Measurements from ENCODE around the gene E2F4.

DNA sequence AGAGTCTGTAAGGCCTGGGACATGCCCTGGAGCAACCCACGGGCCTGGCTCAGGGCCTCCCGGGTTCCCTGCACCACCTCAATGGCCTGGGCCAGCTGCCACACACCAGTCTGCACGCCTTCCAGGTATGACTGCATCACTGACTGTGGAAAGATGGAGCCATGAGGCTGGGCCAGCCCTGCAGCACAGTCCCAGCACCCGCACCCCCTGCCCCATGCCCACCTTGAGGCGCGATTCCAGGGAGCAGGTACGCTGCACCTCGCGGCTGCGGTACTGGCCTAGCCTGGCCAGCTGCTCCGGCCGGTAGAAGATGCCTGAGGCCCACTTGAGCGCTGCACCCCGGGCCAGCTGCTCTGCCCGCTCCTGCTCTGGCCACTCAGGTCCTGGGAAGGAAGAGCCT lies 3.2 kb upstream of the E2F4 start:
- TF ChIP-seq, protein P1, sequence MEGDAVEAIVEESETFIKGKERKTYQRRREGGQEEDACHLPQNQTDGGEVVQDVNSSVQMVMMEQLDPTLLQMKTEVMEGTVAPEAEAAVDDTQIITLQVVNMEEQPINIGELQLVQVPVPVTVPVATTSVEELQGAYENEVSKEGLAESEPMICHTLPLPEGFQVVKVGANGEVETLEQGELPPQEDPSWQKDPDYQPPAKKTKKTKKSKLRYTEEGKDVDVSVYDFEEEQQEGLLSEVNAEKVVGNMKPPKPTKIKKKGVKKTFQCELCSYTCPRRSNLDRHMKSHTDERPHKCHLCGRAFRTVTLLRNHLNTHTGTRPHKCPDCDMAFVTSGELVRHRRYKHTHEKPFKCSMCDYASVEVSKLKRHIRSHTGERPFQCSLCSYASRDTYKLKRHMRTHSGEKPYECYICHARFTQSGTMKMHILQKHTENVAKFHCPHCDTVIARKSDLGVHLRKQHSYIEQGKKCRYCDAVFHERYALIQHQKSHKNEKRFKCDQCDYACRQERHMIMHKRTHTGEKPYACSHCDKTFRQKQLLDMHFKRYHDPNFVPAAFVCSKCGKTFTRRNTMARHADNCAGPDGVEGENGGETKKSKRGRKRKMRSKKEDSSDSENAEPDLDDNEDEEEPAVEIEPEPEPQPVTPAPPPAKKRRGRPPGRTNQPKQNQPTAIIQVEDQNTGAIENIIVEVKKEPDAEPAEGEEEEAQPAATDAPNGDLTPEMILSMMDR (IDR thresholded peaks at IDR 0.05 in 2 of 3, conservative IDR thresholded peaks at IDR 0.05 in 1 of 3; ENCODE audit: control insufficient read depth in 2 of 3, extremely low read depth in 1 of 3, insufficient read depth in 1 of 3, low read depth in 3 of 3, low read length in 3 of 3), result no peak
- TF ChIP-seq SPI1 (IDR thresholded peaks at IDR 0.05; ENCODE audit: borderline replicate concordance, insufficient read depth, low read depth, low read length) (no peak), POLR2AphosphoS5 (IDR thresholded peaks at IDR 0.05; ENCODE audit: low read length) (no peak), ZNF207 (IDR thresholded peaks at IDR 0.05; ENCODE audit: borderline replicate concordance) (no peak), POLR2A (IDR thresholded peaks at IDR 0.05; ENCODE audit: low read depth, low read length) (no peak), SMAD1 (IDR thresholded peaks at IDR 0.05; ENCODE audit: low read depth, partially characterized antibody) (no peak)
- TF ChIP-seq, protein P2, sequence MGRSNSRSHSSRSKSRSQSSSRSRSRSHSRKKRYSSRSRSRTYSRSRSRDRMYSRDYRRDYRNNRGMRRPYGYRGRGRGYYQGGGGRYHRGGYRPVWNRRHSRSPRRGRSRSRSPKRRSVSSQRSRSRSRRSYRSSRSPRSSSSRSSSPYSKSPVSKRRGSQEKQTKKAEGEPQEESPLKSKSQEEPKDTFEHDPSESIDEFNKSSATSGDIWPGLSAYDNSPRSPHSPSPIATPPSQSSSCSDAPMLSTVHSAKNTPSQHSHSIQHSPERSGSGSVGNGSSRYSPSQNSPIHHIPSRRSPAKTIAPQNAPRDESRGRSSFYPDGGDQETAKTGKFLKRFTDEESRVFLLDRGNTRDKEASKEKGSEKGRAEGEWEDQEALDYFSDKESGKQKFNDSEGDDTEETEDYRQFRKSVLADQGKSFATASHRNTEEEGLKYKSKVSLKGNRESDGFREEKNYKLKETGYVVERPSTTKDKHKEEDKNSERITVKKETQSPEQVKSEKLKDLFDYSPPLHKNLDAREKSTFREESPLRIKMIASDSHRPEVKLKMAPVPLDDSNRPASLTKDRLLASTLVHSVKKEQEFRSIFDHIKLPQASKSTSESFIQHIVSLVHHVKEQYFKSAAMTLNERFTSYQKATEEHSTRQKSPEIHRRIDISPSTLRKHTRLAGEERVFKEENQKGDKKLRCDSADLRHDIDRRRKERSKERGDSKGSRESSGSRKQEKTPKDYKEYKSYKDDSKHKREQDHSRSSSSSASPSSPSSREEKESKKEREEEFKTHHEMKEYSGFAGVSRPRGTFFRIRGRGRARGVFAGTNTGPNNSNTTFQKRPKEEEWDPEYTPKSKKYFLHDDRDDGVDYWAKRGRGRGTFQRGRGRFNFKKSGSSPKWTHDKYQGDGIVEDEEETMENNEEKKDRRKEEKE (IDR thresholded peaks at IDR 0.05), result no peak
